Mucosa of descending colon (tissue), 3 donors: ENCODE data around the gene LRRC25. TPM values are rescaled to one million over a fixed set of nuclear protein-coding genes. Genes with fewer than 3 reads are reported as not detected.

Experiments used
- ATAC-seq: fragments of 200-7000 bp; cut with Tn5 transposase; one replicate; pipeline ENCODE4 v1.9.1; 2020; ENCODE audit warnings: mild to moderate bottlenecking, moderate library complexity
- DNase-seq, 3 donors: peaks; one replicate each; pipeline ENCODE4 v3.0.0-alpha.2; 2020
- H3K36me3 ChIP-seq: fragments of 200-600 bp; one replicate; pipeline ENCODE4 v1.8.0; 2021; ENCODE audit warnings: low read depth, mild to moderate bottlenecking
- H3K4me1 ChIP-seq: fragments of 200-600 bp; one replicate; pipeline ENCODE4 v1.8.0; 2021; ENCODE audit warnings: low read depth, mild to moderate bottlenecking
- H3K4me3 ChIP-seq: fragments of 200-600 bp; one replicate; pipeline ENCODE4 v1.8.0; 2021; ENCODE audit warnings: mild to moderate bottlenecking
- H3K9me3 ChIP-seq: fragments of 200-600 bp; one replicate; pipeline ENCODE4 v1.8.0; 2021; ENCODE audit warnings: mild to moderate bottlenecking
- intact Hi-C, 2 donors: fragments of 100-400 bp; cut with DNase I in 1 of 2; cut with micrococcal nuclease in 1 of 2; formaldehyde crosslinking; loops; one replicate each; pipeline versions ENCODE4 v1.11.0 to v1.11.1; 2022; cut with DNase I, micrococcal nuclease
- total RNA-seq, 3 donors: library from RNA; stranded (reverse); fragmentation: NEBNext Ultra II Directional in 2 of 3; extraction: Animal tissue kit (Norgen Biotek cat#: 25700) in 2 of 3; gene quantifications; one replicate each; pipeline versions ENCODE4 v1.2.1 to v1.2.4, GENCODE V29; 2021 to 2023
- TF ChIP-seq, protein P1 (sequence below): fragments of 200-600 bp; IDR thresholded peaks from one replicate; pipeline ENCODE4 v1.8.0; 2022; ENCODE audit warnings: antibody characterized with exemption, mild to moderate bottlenecking
- donor health status: DM: no; HTN: no; CAD: no; lungs with moderate emphysema.
- donor health status: DM: no; HTN: no; CAD: no.
- donor health status: DM: no; HTN: yes; CAD: no.

The LRRC25 gene
- total RNA-seq, 3 donors from 2014 or later, result 2.1 to 8.8 (median 5.8) TPM

DNA sequence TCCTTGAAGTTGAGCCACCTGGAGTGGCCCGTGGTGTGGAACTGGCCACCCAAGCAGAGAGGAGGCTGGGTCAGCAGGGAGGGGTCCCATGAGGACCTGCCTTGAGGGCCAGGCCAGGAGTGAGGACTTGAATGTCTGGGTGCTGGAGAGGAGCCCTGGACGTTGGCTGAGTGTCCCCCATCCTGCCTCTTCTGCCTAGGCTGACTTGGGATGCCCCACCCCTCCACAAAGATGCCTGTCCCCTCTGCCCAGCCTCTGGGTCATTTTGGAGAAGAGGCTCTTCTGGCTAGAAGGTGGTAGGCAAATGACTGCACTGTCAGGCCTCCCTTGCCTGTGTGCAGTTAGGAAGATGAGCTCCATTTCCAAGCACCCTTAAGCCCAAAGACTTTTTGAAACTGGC is 23.5 kb upstream of the LRRC25 start:
- TF ChIP-seq, protein P1, sequence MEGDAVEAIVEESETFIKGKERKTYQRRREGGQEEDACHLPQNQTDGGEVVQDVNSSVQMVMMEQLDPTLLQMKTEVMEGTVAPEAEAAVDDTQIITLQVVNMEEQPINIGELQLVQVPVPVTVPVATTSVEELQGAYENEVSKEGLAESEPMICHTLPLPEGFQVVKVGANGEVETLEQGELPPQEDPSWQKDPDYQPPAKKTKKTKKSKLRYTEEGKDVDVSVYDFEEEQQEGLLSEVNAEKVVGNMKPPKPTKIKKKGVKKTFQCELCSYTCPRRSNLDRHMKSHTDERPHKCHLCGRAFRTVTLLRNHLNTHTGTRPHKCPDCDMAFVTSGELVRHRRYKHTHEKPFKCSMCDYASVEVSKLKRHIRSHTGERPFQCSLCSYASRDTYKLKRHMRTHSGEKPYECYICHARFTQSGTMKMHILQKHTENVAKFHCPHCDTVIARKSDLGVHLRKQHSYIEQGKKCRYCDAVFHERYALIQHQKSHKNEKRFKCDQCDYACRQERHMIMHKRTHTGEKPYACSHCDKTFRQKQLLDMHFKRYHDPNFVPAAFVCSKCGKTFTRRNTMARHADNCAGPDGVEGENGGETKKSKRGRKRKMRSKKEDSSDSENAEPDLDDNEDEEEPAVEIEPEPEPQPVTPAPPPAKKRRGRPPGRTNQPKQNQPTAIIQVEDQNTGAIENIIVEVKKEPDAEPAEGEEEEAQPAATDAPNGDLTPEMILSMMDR, result no peak
- no peak overlapping the region for H3K4me3 ChIP-seq
- DNase-seq (peak in 1 of 3 donors; percentile 56), ATAC-seq (no peak)
- no peaks in the 10 kb centered on the region for H3K9me3 ChIP-seq
- intact Hi-C loops, result no loop called here
- peaks cover 48% of the 10 kb centered on the region for H3K4me1 ChIP-seq
- no peaks in the 10 kb centered on the region for H3K36me3 ChIP-seq

DNA sequence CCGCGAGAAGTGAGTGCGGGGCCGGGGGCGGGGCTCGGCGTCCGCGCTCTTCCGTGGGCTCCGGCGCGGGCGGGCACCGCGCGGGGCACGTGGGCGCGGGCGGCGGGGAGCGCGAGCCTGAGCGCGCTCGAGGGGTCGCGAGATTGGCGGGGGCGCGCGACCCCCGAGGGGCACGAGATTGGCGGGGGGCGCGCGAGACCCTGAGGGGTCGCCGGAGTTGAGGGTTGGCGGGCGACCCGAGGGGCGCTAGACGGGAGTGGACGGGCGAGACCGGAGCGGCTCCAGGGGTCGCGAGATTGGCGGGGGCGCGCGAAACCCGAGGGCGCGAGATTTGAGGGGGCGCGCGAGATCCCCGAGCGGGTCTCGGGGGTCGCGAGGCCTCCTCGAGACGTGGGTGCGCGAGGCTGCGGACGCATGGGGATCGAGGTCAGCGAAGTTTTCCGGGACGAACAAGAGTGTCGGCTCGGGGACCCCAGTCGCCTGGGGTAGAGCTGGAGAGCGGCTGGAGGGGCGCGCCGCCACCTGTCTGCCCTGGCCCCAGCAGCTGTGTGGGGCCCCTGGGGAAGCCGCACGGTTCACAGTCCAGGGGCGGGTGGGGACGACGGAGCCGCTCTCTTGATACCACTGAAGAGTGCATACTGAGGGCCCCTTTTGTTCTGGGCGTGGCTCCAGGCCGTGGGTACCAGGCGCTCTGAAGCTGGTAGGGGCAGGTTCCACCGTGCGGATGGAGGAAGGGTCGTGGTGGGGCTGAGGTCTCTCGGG is 22.5 kb upstream of the LRRC25 start:
- H3K4me1 ChIP-seq, result peaks cover 49% of the 10 kb centered on the region
- no peaks in the 10 kb centered on the region for H3K9me3 ChIP-seq
- peak overlapping the region; percentile 30 for H3K4me3 ChIP-seq
- no peaks in the 10 kb centered on the region for H3K36me3 ChIP-seq
- ATAC-seq, result peak; percentile 14
- intact Hi-C loops, result no loop called here
- DNase-seq, result peak; percentile 67 to 82 (median 71)
- TF ChIP-seq, protein P1, result no peak

DNA sequence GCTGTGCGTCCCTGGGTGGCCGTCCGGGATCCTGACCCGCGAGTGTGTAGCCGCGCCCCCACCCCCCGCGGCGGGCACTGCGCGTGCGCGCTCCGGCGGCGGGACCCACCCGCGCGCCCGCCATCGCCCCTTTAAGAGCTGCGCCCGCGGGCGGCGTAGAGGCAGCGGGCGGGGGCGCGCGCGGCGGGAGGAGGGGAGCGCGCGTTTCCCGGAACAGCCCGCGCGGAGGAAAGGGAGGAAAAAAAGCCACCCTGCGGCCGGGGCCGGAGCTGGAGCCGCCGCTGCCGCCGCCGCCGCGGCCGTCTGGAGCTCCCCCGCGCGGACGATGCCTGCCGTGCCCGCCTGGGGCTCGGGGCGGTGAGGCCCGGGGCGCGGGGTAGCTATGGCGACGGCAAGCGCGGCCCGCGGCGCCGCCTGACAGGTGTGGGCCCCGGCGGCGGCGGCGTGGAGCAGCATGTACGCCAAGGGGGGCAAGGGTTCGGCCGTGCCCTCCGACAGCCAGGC is 21.8 kb upstream of the LRRC25 start, which contains the start of gene SSBP4:
Gene SSBP4 (plus strand): TSS at position 204 of the 504 bp plus-strand sequence. CDS start 251 bp downstream, at position 455.
- DNase-seq (peak; percentile 69 to 86 (median 82)), ATAC-seq (peak; percentile 69)
- TF ChIP-seq, protein P1, result peak; percentile 28
- no peaks in the 10 kb centered on the region for H3K36me3 ChIP-seq
- H3K4me3 ChIP-seq, result peak within 1 kb of the TSS; percentile 30
- peaks cover 49% of the 10 kb centered on the region for H3K4me1 ChIP-seq
- intact Hi-C loops, result no loop called here
- H3K9me3 ChIP-seq, result no peaks in the 10 kb centered on the region

DNA sequence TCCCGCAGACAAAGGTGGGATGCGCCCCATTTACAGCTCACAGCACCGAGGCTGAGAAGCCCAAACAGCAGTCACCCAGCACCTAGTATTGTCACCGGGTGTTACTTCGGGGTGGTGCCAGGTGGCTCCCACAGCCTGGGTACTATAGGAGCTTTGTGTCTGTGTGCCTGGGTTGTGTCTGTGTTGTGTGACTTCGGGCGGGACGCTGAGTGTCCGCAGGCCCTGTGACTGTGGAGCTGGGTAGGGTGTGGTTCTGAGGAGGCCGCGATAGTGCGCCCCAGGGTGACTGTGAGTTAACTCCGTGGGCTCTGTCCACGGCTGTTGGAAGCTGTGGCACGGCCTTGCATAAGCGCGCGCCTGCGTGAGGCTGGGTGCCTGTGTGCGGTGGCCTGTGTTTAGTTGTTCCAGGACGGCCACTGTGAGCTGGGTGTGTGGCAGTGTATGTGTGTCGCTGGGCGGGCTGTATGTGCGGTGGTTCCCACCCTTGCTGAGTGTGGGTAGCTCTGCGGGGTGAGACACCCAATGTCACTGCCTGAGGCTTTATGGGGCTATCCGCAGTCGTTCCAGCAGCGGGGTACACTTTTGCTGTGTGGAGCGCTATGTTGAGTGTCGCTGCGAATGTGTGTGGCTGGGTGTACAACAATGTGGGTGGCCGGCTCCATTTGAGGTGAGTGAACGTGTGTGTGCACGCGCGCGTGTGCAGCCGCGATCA is 21.2 kb upstream of the LRRC25 start:
- intact Hi-C loops, result no loop called here
- Histone ChIP-seq H3K4me1 (peaks cover 47% of the 10 kb centered on the region), H3K36me3 (no peaks in the 10 kb centered on the region), H3K9me3 (no peaks in the 10 kb centered on the region), H3K4me3 (no peak overlapping the region)
- peak; percentile 60 to 77 (median 62) for DNase-seq
- TF ChIP-seq, protein P1, result no peak
- peak; percentile 20 for ATAC-seq

DNA sequence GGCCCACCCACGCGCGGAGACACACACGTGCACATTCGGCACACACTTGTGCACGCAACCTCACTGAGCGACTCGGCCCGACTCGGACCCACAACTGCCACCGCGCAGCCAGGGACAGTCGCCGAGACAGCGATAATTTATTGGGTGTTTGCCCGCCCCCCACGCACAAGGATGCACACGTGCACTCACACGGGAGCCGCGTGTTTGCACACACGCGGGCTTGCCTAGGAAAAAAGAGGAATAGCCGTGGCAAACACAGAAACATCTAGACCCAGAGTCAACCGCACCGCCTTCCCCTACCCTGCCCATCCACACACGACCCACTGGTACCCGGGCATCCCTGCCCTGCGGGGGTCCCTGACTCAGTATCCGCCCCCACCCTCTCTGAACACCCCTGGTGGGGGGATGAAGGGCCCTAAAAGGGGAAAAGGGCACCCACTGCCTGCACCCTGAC is 20.6 kb upstream of the LRRC25 start:
- Histone ChIP-seq H3K36me3 (no peaks in the 10 kb centered on the region), H3K4me1 (peaks cover 41% of the 10 kb centered on the region), H3K9me3 (no peaks in the 10 kb centered on the region), H3K4me3 (no peak overlapping the region)
- TF ChIP-seq, protein P1, result no peak
- DNase-seq (peak; percentile 40 to 73 (median 62)), ATAC-seq (no peak)
- intact Hi-C loops, result no loop called here
